ENCODE results near the gene TMEM239. TPM values are rescaled to one million over a fixed set of nuclear protein-coding genes. Genes with fewer than 3 reads are reported as not detected.

Gene TMEM239
- polyA plus RNA-seq, 1 donor (not counting 4 experiments of a cell fraction or from before 2014, with no cell fraction given), result not detected

GRCh38 chr20:2847802-2848201, 31.6 kb downstream of the TMEM239 start:
- dilution Hi-C loops (cut with MboI; ENCODE audit: extremely low pct_ligation_motif_present, low sequenced_read_pairs), result no loop called here
- no peak overlapping the region for H3K27ac ChIP-seq (ENCODE audit: control insufficient read depth, insufficient read depth, low read length)
- H3K79me2 ChIP-seq (ENCODE audit: control insufficient read depth, insufficient read depth, low read length), result no peaks in the 10 kb centered on the region
- no peak for DNase-seq (ENCODE audit: low read depth, low spot score)
- H3K27me3 ChIP-seq (ENCODE audit: control insufficient read depth, extremely low read depth, insufficient read depth, low read length), result no peaks in the 10 kb centered on the region
- no peak overlapping the region for H3K4me3 ChIP-seq (ENCODE audit: control insufficient read depth in 2 of 3, extremely low read depth in 1 of 3, insufficient read depth in 2 of 3, low read depth in 1 of 3, low read length in 3 of 3)
- no peak overlapping the region for H3K4me2 ChIP-seq (ENCODE audit: control insufficient read depth, extremely low read depth, insufficient read depth, low read depth, low read length)
- H3K4me1 ChIP-seq (ENCODE audit: control insufficient read depth, extremely low read depth, insufficient read depth, low read length), result no peaks in the 10 kb centered on the region
- no peaks in the 10 kb centered on the region for H3K36me3 ChIP-seq (ENCODE audit: control insufficient read depth in 2 of 2, extremely low read depth in 1 of 2, insufficient read depth in 2 of 2, low read length in 2 of 2)
- no peaks in the 10 kb centered on the region for H3K9me3 ChIP-seq (ENCODE audit: control insufficient read depth, low read depth, low read length)
- no peak overlapping the region for H2AFZ ChIP-seq (ENCODE audit: control insufficient read depth, low read length)
- H4K20me1 ChIP-seq (ENCODE audit: control insufficient read depth, extremely low read depth, insufficient read depth, low read length), result peaks cover 4% of the 10 kb centered on the region
- H3K9ac ChIP-seq (ENCODE audit: control insufficient read depth, extremely low read depth, insufficient read depth, low read length), result no peak overlapping the region
- peaks cover 2% of the 10 kb centered on the region for H3K9me1 ChIP-seq (ENCODE audit: control insufficient read depth, extremely low read depth, insufficient read depth, low read length)
- TF ChIP-seq EZH2 (IDR thresholded peaks at IDR 0.05; ENCODE audit: low read length) (no peak), CTCF (optimal IDR thresholded peaks at IDR 0.05 in 1 of 3, IDR thresholded peaks at IDR 0.05 in 1 of 3, conservative IDR thresholded peaks at IDR 0.05 in 1 of 3; ENCODE audit: extremely low read depth in 1 of 3, insufficient read depth in 2 of 3, low read length in 3 of 3) (no peak)
- no peak for FAIRE-seq

- no peak overlapping the region for H3K4me3 ChIP-seq (ENCODE audit: control insufficient read depth in 2 of 3, extremely low read depth in 1 of 3, insufficient read depth in 2 of 3, low read depth in 1 of 3, low read length in 3 of 3)
- no peak overlapping the region for H3K27ac ChIP-seq (ENCODE audit: control insufficient read depth, insufficient read depth, low read length)
- H3K9me1 ChIP-seq (ENCODE audit: control insufficient read depth, extremely low read depth, insufficient read depth, low read length), result peaks cover 2% of the 10 kb centered on the region
- H3K79me2 ChIP-seq (ENCODE audit: control insufficient read depth, insufficient read depth, low read length), result no peaks in the 10 kb centered on the region
- no peak overlapping the region for H3K9ac ChIP-seq (ENCODE audit: control insufficient read depth, extremely low read depth, insufficient read depth, low read length)
- FAIRE-seq, result no peak
- no peak overlapping the region for H2AFZ ChIP-seq (ENCODE audit: control insufficient read depth, low read length)
- no peak for DNase-seq (ENCODE audit: low read depth, low spot score)
- TF ChIP-seq EZH2 (IDR thresholded peaks at IDR 0.05; ENCODE audit: low read length), result no peak
- TF ChIP-seq CTCF (optimal IDR thresholded peaks at IDR 0.05 in 1 of 3, IDR thresholded peaks at IDR 0.05 in 1 of 3, conservative IDR thresholded peaks at IDR 0.05 in 1 of 3; ENCODE audit: extremely low read depth in 1 of 3, insufficient read depth in 2 of 3, low read length in 3 of 3), result no peak
- H3K27me3 ChIP-seq (ENCODE audit: control insufficient read depth, extremely low read depth, insufficient read depth, low read length), result no peaks in the 10 kb centered on the region
- no peaks in the 10 kb centered on the region for H3K36me3 ChIP-seq (ENCODE audit: control insufficient read depth in 2 of 2, extremely low read depth in 1 of 2, insufficient read depth in 2 of 2, low read length in 2 of 2)
- dilution Hi-C loops (cut with MboI; ENCODE audit: extremely low pct_ligation_motif_present, low sequenced_read_pairs), result no loop called here
- no peaks in the 10 kb centered on the region for H3K9me3 ChIP-seq (ENCODE audit: control insufficient read depth, low read depth, low read length)
- H3K4me2 ChIP-seq (ENCODE audit: control insufficient read depth, extremely low read depth, insufficient read depth, low read depth, low read length), result no peak overlapping the region
- H3K4me1 ChIP-seq (ENCODE audit: control insufficient read depth, extremely low read depth, insufficient read depth, low read length), result no peaks in the 10 kb centered on the region
- peaks cover 4% of the 10 kb centered on the region for H4K20me1 ChIP-seq (ENCODE audit: control insufficient read depth, extremely low read depth, insufficient read depth, low read length)
Measured at GRCh38 chr20:2849529-2849928, 33.4 kb downstream of the TMEM239 start.

All from keratinocyte (primary cell).